Suprapubic skin (tissue), 4 donors: Measurements from ENCODE around the gene SKAP1. TPM values are rescaled to one million over a fixed set of nuclear protein-coding genes. Genes with fewer than 3 reads are reported as not detected.

Experiments
- DNase-seq, 2 donors: peaks; one replicate each; pipeline ENCODE4 v3.0.0-alpha.2; 2019; ENCODE audit warnings: low spot score in 2 of 2
- H3K27ac ChIP-seq: fragments of 200-600 bp; sonication (generic); one replicate; pipeline ENCODE4 v1.5.1; 2019
- H3K27me3 ChIP-seq: fragments of 200-600 bp; sonication (generic); one replicate; pipeline ENCODE4 v1.5.1; 2019
- H3K36me3 ChIP-seq: fragments of 200-600 bp; sonication (generic); one replicate; pipeline ENCODE4 v1.5.1; 2019
- H3K4me1 ChIP-seq: fragments of 200-600 bp; sonication (generic); one replicate; pipeline ENCODE4 v1.5.1; 2019
- H3K4me3 ChIP-seq: fragments of 200-600 bp; sonication (generic); one replicate; pipeline ENCODE4 v1.5.1; 2019; ENCODE audit warnings: mild to moderate bottlenecking
- H3K9me3 ChIP-seq: fragments of 200-600 bp; sonication (generic); one replicate; pipeline ENCODE4 v1.5.1; 2019
- EP300 ChIP-seq: sonication (generic); formaldehyde crosslinking; IDR thresholded peaks from one replicate; pipeline ENCODE4 v1.6.1; 2017; ENCODE audit warnings: antibody characterized with exemption
- POLR2A ChIP-seq, 2 donors: fragments of 450-650 bp; IDR thresholded peaks; one replicate each; pipeline ENCODE4 v1.6.1; 2017; ENCODE audit warnings: antibody characterized with exemption in 2 of 2, mild to moderate bottlenecking in 2 of 2, moderate library complexity in 2 of 2
- POLR2AphosphoS5 ChIP-seq, 3 donors: sonication (generic); formaldehyde crosslinking; IDR thresholded peaks; one replicate each; pipeline ENCODE4 v1.6.1; 2017; ENCODE audit warnings: antibody characterized with exemption in 3 of 3
- WGBS: methylation state at CpG from one replicate; pipeline ENCODE4 v1.1.5; 2018; 5-methylcytosine and 5-hydroxymethylcytosine counted together
- total RNA-seq, 4 donors: library from RNA; depleted of rRNA; stranded (reverse); fragments of >200 nt; gene quantifications; one replicate each; pipeline ENCODE4 v1.1.0, GENCODE V29; 2016
- TF ChIP-seq, protein P1 (sequence below), 2 donors: fragments of 200-600 bp in 1 of 2; fragments of 450-650 bp in 1 of 2; sonication (generic) in 1 of 2; IDR thresholded peaks; one replicate each; pipeline ENCODE4 v1.5.1; 2016 to 2019; ENCODE audit warnings: antibody characterized with exemption in 2 of 2, mild to moderate bottlenecking in 1 of 2, moderate library complexity in 1 of 2

SKAP1 gene
- total RNA-seq, 4 donors from 2014 or later, result 1.0 to 1.5 TPM; not detected in 2

DNA sequence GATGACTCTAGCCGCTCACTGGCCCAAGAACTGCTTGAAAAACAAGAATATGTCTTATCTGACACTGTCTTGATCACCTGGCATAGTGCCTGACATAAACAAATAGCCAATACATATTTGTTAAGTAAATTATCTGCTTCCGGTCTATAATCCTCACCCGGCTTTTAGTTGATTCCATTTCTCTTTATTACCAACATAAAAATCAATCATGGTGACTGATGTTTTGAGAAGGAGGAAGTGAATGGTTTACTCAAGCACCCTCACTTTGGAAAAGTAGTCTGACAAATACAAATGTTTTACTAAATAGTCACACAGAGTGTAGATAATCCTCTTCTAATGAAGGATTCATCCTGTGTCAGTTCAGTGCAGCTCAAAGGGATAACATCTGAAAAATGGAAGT is 47.0 kb downstream of the SKAP1 start:
- Histone ChIP-seq H3K4me1 (no peaks in the 10 kb centered on the region), H3K4me3 (no peak overlapping the region), H3K36me3 (no peaks in the 10 kb centered on the region), H3K27ac (no peak overlapping the region), H3K9me3 (no peaks in the 10 kb centered on the region), H3K27me3 (peaks cover 56% of the 10 kb centered on the region)
- DNase-seq, result no peak
- WGBS, result 94% methylated on average over 3 of the region's 3 CpGs
- TF ChIP-seq POLR2A (IDR thresholded peaks at IDR 0.05) (no peak), POLR2AphosphoS5 (IDR thresholded peaks at IDR 0.05) (no peak), EP300 (no peak)
- TF ChIP-seq, protein P1, sequence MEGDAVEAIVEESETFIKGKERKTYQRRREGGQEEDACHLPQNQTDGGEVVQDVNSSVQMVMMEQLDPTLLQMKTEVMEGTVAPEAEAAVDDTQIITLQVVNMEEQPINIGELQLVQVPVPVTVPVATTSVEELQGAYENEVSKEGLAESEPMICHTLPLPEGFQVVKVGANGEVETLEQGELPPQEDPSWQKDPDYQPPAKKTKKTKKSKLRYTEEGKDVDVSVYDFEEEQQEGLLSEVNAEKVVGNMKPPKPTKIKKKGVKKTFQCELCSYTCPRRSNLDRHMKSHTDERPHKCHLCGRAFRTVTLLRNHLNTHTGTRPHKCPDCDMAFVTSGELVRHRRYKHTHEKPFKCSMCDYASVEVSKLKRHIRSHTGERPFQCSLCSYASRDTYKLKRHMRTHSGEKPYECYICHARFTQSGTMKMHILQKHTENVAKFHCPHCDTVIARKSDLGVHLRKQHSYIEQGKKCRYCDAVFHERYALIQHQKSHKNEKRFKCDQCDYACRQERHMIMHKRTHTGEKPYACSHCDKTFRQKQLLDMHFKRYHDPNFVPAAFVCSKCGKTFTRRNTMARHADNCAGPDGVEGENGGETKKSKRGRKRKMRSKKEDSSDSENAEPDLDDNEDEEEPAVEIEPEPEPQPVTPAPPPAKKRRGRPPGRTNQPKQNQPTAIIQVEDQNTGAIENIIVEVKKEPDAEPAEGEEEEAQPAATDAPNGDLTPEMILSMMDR (IDR thresholded peaks at IDR 0.05), result no peak

DNA sequence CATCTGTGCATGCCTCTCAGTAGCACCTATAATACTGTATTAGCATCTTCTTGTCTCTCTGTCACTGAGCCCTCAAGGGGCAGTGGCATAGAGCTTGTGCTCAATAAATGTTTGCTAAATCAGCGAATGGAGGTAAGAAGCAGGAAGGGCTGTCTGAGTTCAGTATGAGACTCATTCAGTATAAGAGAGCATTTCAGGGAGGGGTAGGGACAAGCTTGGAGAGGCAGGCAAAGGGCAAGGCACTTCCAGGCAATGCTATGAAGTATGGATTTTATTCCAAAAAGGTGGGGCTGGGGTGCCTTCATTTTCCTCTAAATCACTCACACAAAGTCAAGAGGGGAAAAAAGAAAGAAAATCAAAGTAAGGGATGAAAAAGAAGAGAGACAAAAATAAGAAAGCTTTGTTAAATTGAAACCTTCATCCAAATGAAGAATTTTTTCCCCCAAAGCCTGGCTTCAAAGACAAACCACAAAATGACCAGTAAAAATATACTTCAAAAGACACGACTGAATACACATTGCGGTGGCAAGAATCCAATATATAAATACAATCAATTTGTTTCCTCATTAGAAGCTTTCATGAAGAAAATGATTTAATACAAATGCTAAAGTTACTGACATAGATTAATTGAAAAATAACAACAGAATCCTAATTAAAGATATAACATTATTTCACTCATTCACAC is 51.2 kb downstream of the SKAP1 start:
- Histone ChIP-seq H3K4me1 (no peaks in the 10 kb centered on the region), H3K9me3 (no peaks in the 10 kb centered on the region), H3K27ac (no peak overlapping the region), H3K27me3 (peaks cover 42% of the 10 kb centered on the region), H3K36me3 (no peaks in the 10 kb centered on the region), H3K4me3 (no peak overlapping the region)
- WGBS, result 69% methylated on average over 3 of the region's 3 CpGs
- no peak for DNase-seq
- no peak for TF ChIP-seq EP300
- TF ChIP-seq POLR2AphosphoS5 (IDR thresholded peaks at IDR 0.05), result no peak
- TF ChIP-seq POLR2A (IDR thresholded peaks at IDR 0.05), result no peak
- TF ChIP-seq, protein P1 (IDR thresholded peaks at IDR 0.05), result no peak

DNA sequence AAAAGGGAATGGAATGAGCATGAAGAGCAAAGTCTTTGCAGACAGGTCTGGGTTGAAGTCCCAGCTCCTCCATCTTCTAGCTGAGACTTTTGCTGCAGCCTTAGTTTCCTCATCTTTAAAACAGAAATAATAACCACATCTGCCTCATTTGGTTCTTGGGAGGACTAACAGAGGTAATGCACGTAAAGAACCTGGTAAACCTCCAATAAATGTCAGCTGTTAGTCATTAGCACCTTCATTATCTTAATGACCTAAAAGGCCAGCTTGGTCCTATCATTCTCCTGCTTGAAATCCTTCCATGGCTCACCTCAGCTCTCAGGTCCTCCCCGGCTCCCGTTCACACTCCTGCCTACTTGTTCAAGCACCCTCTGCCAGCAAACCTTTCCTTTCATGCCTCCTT is 51.8 kb downstream of the SKAP1 start:
- WGBS, result 73% methylated on average over 3 of the region's 3 CpGs
- peaks cover 40% of the 10 kb centered on the region for H3K27me3 ChIP-seq

DNA sequence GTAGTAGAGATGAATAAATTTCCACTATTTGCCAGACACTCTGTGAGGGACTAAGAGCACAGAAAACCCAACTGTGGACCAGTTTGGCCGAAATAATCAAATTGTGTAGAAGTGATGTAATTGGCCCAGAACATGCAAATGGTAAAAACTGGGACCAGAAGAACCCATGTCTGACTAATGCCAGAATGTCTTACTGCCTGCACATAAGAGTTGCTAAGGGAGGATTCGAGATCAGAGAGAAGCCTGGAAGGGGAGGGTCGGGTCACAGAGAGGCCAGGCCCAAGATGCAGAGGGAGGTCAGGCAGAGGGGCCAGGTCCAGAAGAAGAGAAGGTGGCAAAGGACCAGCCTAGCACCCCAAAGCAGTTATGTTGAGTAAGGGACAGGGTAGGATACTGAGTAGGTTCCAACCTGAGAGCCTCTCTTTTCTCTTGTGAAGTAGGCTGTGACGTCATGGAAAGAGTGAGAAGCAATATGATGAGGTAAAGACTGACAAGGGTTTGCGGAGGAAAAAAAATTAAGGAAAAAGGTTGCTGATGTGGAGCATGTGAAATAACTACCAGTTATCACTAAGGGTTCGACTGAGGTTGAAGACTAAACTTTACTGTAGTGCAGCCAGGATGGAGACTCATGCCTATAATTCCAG is 53.2 kb downstream of the SKAP1 start:
- no peak for DNase-seq
- Histone ChIP-seq H3K4me1 (no peaks in the 10 kb centered on the region), H3K36me3 (no peaks in the 10 kb centered on the region), H3K27ac (no peak overlapping the region), H3K9me3 (no peaks in the 10 kb centered on the region), H3K4me3 (no peak overlapping the region), H3K27me3 (peaks cover 49% of the 10 kb centered on the region)
- TF ChIP-seq, protein P1 (IDR thresholded peaks at IDR 0.05), result no peak
- TF ChIP-seq POLR2AphosphoS5 (IDR thresholded peaks at IDR 0.05), result no peak
- no peak for TF ChIP-seq EP300
- TF ChIP-seq POLR2A (IDR thresholded peaks at IDR 0.05), result no peak
- 79% methylated on average over 6 of the region's 6 CpGs for WGBS

More for the DNA sequence above, 51.8 kb downstream of the SKAP1 start:
- H3K9me3 ChIP-seq, result no peaks in the 10 kb centered on the region
- DNase-seq, result no peak
- H3K27ac ChIP-seq, result no peak overlapping the region
- no peak overlapping the region for H3K4me3 ChIP-seq
- H3K36me3 ChIP-seq, result no peaks in the 10 kb centered on the region
- TF ChIP-seq, protein P1 (IDR thresholded peaks at IDR 0.05), result no peak
- TF ChIP-seq POLR2A (IDR thresholded peaks at IDR 0.05) (no peak), POLR2AphosphoS5 (IDR thresholded peaks at IDR 0.05) (no peak), EP300 (no peak)
- no peaks in the 10 kb centered on the region for H3K4me1 ChIP-seq

DNA sequence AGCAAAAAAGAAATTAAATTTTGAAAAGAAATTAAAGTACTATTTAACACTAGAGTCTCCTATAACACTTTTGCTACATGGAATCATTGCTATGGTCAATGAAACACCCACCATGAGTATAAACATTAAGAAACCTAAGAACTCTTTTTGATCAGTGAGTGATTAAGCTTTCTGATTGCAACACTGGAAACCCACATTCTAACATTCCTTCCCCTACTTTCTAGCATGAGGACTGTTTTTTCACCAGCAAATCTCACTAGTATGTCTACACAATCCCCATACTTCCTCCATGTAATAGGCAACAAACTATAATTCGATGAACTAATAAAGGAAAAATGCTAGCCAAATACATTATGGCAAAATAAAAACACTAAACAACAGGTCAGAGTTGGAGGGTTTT is 54.7 kb downstream of the SKAP1 start:
- Histone ChIP-seq H3K9me3 (no peaks in the 10 kb centered on the region), H3K27ac (no peak overlapping the region), H3K4me1 (no peaks in the 10 kb centered on the region), H3K27me3 (peaks cover 47% of the 10 kb centered on the region), H3K4me3 (no peak overlapping the region), H3K36me3 (no peaks in the 10 kb centered on the region)
- 76% methylated on average over 1 of the region's 1 CpG for WGBS
- no peak for DNase-seq
- no peak for TF ChIP-seq POLR2AphosphoS5 (IDR thresholded peaks at IDR 0.05)
- TF ChIP-seq POLR2A (IDR thresholded peaks at IDR 0.05), result no peak
- TF ChIP-seq EP300, result no peak
- TF ChIP-seq, protein P1 (IDR thresholded peaks at IDR 0.05), result no peak
